Coronary artery (tissue), 2 donors: Measurements from ENCODE around the gene B3GAT3.
"Not testable (repeated sequence)": the region's sequence is repeated elsewhere in the genome, so short reads cannot be mapped to it uniquely, and the experiment has no call there.

Source experiments
- DNase-seq: peaks from one replicate; pipeline ENCODE4 v3.0.0-alpha.2; 2017; ENCODE audit warnings: low spot score
- H3K27ac ChIP-seq, 2 donors: fragments of 200-600 bp; sonication (generic); one replicate each; pipeline ENCODE4 v1.5.1; 2016 to 2019
- H3K4me3 ChIP-seq: fragments of 200-600 bp; sonication (generic); 2 replicates; pipeline ENCODE4 v1.5.1; 2016; ENCODE audit warnings: mild to moderate bottlenecking, moderate library complexity
- TF ChIP-seq, protein P1 (sequence below): fragments of 200-600 bp; sonication (generic); IDR thresholded peaks from one replicate; pipeline ENCODE4 v1.5.1; 2019; ENCODE audit warnings: antibody characterized with exemption

Gene B3GAT3

DNA sequence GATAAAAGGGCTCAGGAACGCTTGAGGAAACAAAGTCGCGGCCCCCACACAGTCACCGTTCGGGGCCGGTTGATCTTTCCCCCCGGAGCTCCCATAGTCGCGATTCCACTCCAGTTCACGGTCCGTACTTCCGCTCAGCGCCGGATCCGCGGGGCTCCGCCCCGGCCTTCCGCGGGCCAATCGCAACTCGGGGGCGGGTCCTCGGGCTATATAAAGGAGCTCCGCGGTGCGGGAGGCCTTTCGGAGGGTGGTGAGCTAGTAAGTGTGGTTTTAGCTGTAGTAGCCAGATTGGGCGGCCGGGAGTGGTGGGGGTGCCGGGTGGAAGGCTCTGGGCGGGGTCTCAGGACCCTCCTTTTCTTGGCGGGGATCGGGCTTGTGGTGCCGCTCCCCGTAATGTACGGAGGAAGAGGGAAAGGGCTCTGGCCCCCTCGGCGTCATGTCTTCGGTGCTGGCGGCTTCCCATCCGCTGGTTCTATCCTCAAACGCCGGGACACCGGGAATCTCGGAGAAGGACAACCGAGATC lies 43.4 kb upstream of the B3GAT3 start, which contains the start of the genes C11orf98 and CSKMT:
TSS of gene C11orf98 (minus strand) at position 136 of the 524 bp plus-strand sequence. CDS start at position 95, 41 bp downstream.
TSS of gene CSKMT (plus strand) at position 238 of the 524 bp plus-strand sequence. CDS start 568 bp downstream, outside the sequence.
- H3K27ac ChIP-seq = peak within 1 kb of the TSS; percentile 55 to 93
- DNase-seq = peak; percentile 98
- peak within 1 kb of the TSS; percentile 86 for H3K4me3 ChIP-seq
- TF ChIP-seq, protein P1, sequence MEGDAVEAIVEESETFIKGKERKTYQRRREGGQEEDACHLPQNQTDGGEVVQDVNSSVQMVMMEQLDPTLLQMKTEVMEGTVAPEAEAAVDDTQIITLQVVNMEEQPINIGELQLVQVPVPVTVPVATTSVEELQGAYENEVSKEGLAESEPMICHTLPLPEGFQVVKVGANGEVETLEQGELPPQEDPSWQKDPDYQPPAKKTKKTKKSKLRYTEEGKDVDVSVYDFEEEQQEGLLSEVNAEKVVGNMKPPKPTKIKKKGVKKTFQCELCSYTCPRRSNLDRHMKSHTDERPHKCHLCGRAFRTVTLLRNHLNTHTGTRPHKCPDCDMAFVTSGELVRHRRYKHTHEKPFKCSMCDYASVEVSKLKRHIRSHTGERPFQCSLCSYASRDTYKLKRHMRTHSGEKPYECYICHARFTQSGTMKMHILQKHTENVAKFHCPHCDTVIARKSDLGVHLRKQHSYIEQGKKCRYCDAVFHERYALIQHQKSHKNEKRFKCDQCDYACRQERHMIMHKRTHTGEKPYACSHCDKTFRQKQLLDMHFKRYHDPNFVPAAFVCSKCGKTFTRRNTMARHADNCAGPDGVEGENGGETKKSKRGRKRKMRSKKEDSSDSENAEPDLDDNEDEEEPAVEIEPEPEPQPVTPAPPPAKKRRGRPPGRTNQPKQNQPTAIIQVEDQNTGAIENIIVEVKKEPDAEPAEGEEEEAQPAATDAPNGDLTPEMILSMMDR = no peak

DNA sequence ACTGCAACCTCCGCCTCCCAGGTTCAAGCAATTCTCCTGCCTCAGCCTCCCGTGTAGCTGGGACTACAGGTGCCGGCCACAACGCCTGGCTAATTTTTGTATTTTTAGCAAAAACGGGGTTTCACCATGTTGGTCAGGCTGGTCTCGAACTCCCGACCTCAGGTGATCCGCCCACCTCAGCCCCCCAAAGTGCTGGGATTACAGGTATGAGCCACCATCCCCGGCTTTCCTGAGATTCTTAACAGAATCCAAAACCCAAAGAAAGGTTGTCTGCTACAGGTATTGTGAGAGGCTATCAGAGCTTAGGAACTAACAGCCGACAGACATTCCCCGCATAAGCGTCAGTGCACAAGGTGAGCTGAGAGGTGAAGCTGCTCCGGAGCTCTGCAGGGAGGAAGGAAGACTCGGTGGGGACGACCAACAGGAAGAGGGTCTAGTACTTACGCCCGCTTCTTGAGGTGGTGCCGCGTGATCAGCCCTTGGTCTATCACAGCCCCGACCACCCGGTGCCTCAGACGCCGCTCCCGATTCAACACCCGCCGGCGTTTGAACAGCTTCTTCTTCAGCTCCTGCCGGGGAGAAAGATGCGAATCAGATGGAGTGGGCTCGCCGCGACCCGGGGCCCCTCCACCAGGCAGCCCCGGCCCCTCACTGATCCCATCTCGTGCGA lies 42.8 kb upstream of the B3GAT3 start:
- H3K4me3 ChIP-seq = peak overlapping the region; percentile 86
- TF ChIP-seq, protein P1 = no peak
- no peak for DNase-seq
- H3K27ac ChIP-seq = peak overlapping the region; percentile 55 to 93

DNA sequence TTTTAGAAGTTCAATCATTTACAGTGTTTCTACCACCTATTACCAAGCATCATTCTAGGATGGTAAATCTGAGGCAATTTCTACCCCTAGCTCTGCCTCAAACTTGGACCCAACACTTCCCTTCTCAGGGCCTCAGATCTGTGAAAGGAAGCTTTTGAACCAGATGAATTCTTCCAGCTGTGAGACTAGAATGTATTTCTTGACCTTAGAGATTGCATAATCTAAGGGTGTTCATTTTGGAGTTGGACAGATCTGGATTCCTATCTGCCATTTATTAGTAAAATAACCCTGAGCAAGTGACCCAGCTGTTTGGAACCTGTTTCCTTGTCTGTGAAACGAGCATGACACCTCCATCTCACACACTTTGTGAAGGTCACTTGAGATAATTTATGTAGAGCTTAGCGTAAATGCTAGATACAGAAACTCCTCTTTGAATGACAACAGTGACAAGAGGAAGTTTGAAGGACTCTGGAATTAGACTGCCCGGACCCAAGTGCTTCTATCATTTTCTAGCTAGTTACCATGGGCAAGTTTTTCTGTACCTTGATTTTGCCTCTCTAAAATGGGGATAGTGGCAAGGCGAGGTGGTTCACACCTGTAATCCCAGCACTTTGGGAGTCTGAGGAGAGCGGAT lies 35.1 kb upstream of the B3GAT3 start:
- H3K27ac ChIP-seq = no peak overlapping the region
- H3K4me3 ChIP-seq = no peak overlapping the region
- DNase-seq = no peak
- TF ChIP-seq, protein P1 = no peak

DNA sequence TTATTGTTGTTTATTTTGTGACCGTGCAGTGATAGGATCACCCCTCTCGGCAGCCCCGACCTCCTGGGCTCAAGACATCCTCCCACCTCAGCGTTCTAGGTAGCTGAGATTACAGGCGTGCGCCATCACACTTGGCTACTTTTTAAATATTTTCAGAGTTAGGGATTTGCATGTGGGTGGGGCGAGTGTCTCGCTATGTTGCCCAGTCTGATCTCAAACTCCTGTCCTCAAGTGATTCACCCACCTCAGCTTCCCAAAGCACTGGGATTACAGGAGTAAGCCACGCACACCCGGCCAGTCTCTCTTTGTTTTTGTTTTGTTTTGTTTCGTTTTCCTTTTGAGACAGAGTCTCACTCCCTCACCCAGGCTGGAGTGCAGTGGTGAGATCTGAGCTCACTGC lies 32.5 kb upstream of the B3GAT3 start:
- TF ChIP-seq, protein P1 = no peak
- H3K27ac ChIP-seq = no peak overlapping the region
- no peak for DNase-seq
- no peak overlapping the region for H3K4me3 ChIP-seq

- peak overlapping the region; percentile 96 for H3K4me3 ChIP-seq
- TF ChIP-seq, protein P1 = no peak
- H3K27ac ChIP-seq = peak overlapping the region; percentile 81 to 95
- DNase-seq = no peak
Observed at GRCh38 chr11:62652161-62653006, 30.6 kb upstream of the B3GAT3 start.

DNA sequence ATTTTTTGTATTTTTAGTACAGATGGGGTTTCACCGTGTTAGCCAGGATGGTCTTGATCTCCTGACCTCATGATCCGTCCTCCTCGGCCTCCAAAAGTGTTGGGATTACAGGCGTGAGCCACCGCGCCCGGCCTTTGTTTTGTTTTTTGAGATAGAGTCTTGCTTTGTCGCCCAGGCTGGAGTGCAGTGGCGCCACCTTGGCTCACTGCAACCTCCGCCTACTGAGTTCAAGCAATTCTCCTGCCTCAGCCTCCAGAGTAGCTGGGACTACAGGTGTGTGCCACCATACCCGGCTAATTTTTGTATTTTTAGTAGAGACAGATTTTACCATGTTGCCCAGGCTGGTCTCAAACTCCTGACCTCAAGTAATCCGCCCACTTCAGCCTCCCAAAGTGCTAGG lies 28.5 kb upstream of the B3GAT3 start:
- H3K27ac ChIP-seq, DNase-seq, H3K4me3 ChIP-seq: not testable (repeated sequence)

DNA sequence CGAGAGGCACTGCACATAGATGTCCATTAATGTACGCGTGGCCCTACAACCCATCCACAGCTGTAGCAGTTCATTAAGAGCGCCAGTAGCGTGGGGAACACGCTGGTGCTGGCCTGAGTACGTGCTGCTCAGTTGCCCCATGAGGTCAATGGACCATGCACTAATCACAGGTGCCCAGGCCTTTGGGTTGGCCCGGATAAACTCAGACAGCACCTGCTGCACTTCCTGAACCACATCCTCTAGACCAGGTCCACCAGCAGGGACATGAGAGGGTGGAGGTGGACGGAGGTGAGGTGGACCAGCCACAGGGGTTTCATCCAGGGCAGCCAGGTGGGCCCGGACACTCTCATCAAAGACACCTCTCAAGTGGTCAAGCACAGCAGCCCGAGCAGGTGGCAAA lies 27.7 kb upstream of the B3GAT3 start:
- no peak for DNase-seq
- H3K27ac ChIP-seq = no peak overlapping the region
- H3K4me3 ChIP-seq = no peak overlapping the region
- TF ChIP-seq, protein P1 = no peak
